ENCODE data around the gene IRF9. TPM values are rescaled to one million over a fixed set of nuclear protein-coding genes. Genes with fewer than 3 reads are reported as not detected.
A peak's percentile ranks its signal among the peaks of the same experiment; 100 is the strongest.

The IRF9 gene
- total and polyA plus RNA-seq, 7 donors: 46.2 to 115 (median 55.6) TPM

- TF ChIP-seq POLR2AphosphoS5 (IDR thresholded peaks at IDR 0.05) (no peak), EP300 (IDR thresholded peaks at IDR 0.05) (no peak), POLR2A (IDR thresholded peaks at IDR 0.05) (no peak), CTCF (IDR thresholded peaks at IDR 0.05) (no peak)
- Histone ChIP-seq H3K4me1 (peaks cover 0 to 42% (median 32%) of the 10 kb centered on the region in 4 donors), H3K4me3 (no peak overlapping the region), H3K27ac (no peak overlapping the region), H3K27me3 (no peaks in the 10 kb centered on the region), H3K36me3 (peaks cover 5 to 54% (median 16%) of the 10 kb centered on the region in 4 donors), H3K9me3 (no peaks in the 10 kb centered on the region)
- peak; percentile 47 for DNase-seq
- 94 to 96% methylated on average over 6 of the region's 6 CpGs for WGBS, 2 donors
- intact Hi-C loops (cut with DNase I): no loop called here
Observed at GRCh38 chr14:24211311-24211710, 50.2 kb downstream of the IRF9 start.

GRCh38 chr14:24212924-24213865 is 52.1 kb downstream of the IRF9 start, which contains the start of gene CHMP4A:
TSS of gene CHMP4A (minus strand) at chr14:24213488. CDS start at chr14:24213439, 49 bp downstream.
- H3K9me3 ChIP-seq: no peaks in the 10 kb centered on the region
- peaks cover 5 to 43% (median 15%) of the 10 kb centered on the region in 4 donors for H3K36me3 ChIP-seq
- H3K4me3 ChIP-seq: peak within 1 kb of the TSS; percentile 58 to 73 (median 69)
- 0 to 1% methylated on average over 53 of the region's 53 CpGs for WGBS, 2 donors
- TF ChIP-seq POLR2AphosphoS5 (IDR thresholded peaks at IDR 0.05) (peak; percentile 98 to 99 (median 99)), EP300 (IDR thresholded peaks at IDR 0.05) (no peak), CTCF (IDR thresholded peaks at IDR 0.05) (no peak), POLR2A (IDR thresholded peaks at IDR 0.05) (peak; percentile 94 to 97)
- no peaks in the 10 kb centered on the region for H3K27me3 ChIP-seq
- intact Hi-C loops (cut with DNase I): loop anchor here (2.0 kb wide), 1 partner anchor 18 kb away; the partner anchor contains the start of gene TM9SF1
- DNase-seq: peak; percentile 99
- H3K4me1 ChIP-seq: peaks cover 0 to 45% (median 34%) of the 10 kb centered on the region in 4 donors
- peak within 1 kb of the TSS; percentile 91 to 97 (median 92) for H3K27ac ChIP-seq

- H3K27me3 ChIP-seq: no peaks in the 10 kb centered on the region
- H3K36me3 ChIP-seq: peaks cover 5 to 34% (median 13%) of the 10 kb centered on the region in 4 donors
- peak overlapping the region in 3 of 4 donors; percentile 67 to 73 (median 71) for H3K4me3 ChIP-seq
- H3K4me1 ChIP-seq: peaks cover 0 to 45% (median 34%) of the 10 kb centered on the region in 4 donors
- TF ChIP-seq POLR2A (IDR thresholded peaks at IDR 0.05) (no peak), POLR2AphosphoS5 (IDR thresholded peaks at IDR 0.05) (no peak), CTCF (IDR thresholded peaks at IDR 0.05) (no peak), EP300 (IDR thresholded peaks at IDR 0.05) (no peak)
- 91 to 94% methylated on average over 7 of the region's 7 CpGs for WGBS, 2 donors
- intact Hi-C loops (cut with DNase I): loop anchor here (2.0 kb wide), 1 partner anchor 19 kb away; the partner anchor contains the start of gene TM9SF1
- no peaks in the 10 kb centered on the region for H3K9me3 ChIP-seq
- DNase-seq: peak; percentile 2
- H3K27ac ChIP-seq: peak overlapping the region; percentile 91 to 97 (median 92)
Observed at GRCh38 chr14:24213866-24214662, 53.0 kb downstream of the IRF9 start.

GRCh38 chr14:24215495-24216344 is 54.7 kb downstream of the IRF9 start, which contains the start of gene MDP1:
TSS of gene MDP1 (minus strand) at chr14:24216066. CDS start at chr14:24215955, 111 bp downstream.
- H3K9me3 ChIP-seq: no peaks in the 10 kb centered on the region
- peak within 1 kb of the TSS; percentile 63 to 77 (median 70) for H3K4me3 ChIP-seq
- H3K4me1 ChIP-seq: peaks cover 0 to 45% (median 34%) of the 10 kb centered on the region in 4 donors
- peak in 3 of 4 experiments; percentile 14 to 45 (median 30) for TF ChIP-seq CTCF (IDR thresholded peaks at IDR 0.05)
- no peak for TF ChIP-seq EP300 (IDR thresholded peaks at IDR 0.05)
- peak; percentile 89 to 94 (median 93) for TF ChIP-seq POLR2AphosphoS5 (IDR thresholded peaks at IDR 0.05)
- TF ChIP-seq POLR2A (IDR thresholded peaks at IDR 0.05): peak; percentile 83 to 84
- peak within 1 kb of the TSS; percentile 91 to 97 (median 92) for H3K27ac ChIP-seq
- WGBS, 2 donors: 0 to 1% methylated on average over 40 of the region's 40 CpGs
- peak; percentile 92 for DNase-seq
- H3K27me3 ChIP-seq: no peaks in the 10 kb centered on the region
- peaks cover 0 to 18% (median 4%) of the 10 kb centered on the region in 4 donors for H3K36me3 ChIP-seq
- intact Hi-C loops (cut with DNase I): no loop called here

Data from sigmoid colon (tissue), 7 donors.